Glutamatergic neuron (in vitro differentiated cells): Measurements from ENCODE around the gene SHMT2. TPM values are rescaled to one million over a fixed set of nuclear protein-coding genes. Genes with fewer than 3 reads are reported as not detected.

Experiments used
- DNase-seq: peaks from one replicate; pipeline ENCODE4 v3.0.0; 2022
- H3K27ac Mint-ChIP-seq: one replicate; pipeline ENCODE4 v1.8.0; 2020; ENCODE audit warnings: mild to moderate bottlenecking, mixed read lengths, inconsistent platforms; ENCODE audit not compliant: unreplicated experiment
- H3K27me3 Mint-ChIP-seq: one replicate; pipeline ENCODE4 v1.8.0; 2020; ENCODE audit warnings: mild to moderate bottlenecking, moderate library complexity, mixed read lengths, inconsistent platforms; ENCODE audit not compliant: unreplicated experiment
- H3K36me3 Mint-ChIP-seq: one replicate; pipeline ENCODE4 v1.8.0; 2020; ENCODE audit warnings: mild to moderate bottlenecking, mixed read lengths, inconsistent platforms; ENCODE audit not compliant: unreplicated experiment
- H3K4me1 Mint-ChIP-seq: one replicate; pipeline ENCODE4 v1.8.0; 2020; ENCODE audit warnings: mild to moderate bottlenecking, low read depth, mixed read lengths, inconsistent platforms; ENCODE audit not compliant: unreplicated experiment
- H3K4me3 Mint-ChIP-seq: one replicate; pipeline ENCODE4 v1.8.0; 2020; ENCODE audit warnings: mild to moderate bottlenecking, mixed read lengths, inconsistent platforms; ENCODE audit not compliant: unreplicated experiment
- H3K9me3 Mint-ChIP-seq: one replicate; pipeline ENCODE4 v1.8.0; 2020; ENCODE audit warnings: mild to moderate bottlenecking, moderate library complexity, mixed read lengths, inconsistent platforms; ENCODE audit not compliant: unreplicated experiment
- total RNA-seq: library from RNA; stranded (reverse); fragmentation: NEBNext Ultra II Directional; extraction: Animal tissue kit (Norgen Biotek cat#: 25700); gene quantifications from one replicate; pipeline ENCODE4 v1.2.1, GENCODE V29; 2021; ENCODE audit not compliant: unreplicated experiment
- TF ChIP-seq, protein P1 (sequence below): fragments of 200-600 bp; sonication (generic); IDR thresholded peaks from one replicate; pipeline ENCODE4 v1.5.0; 2021; ENCODE audit not compliant: partially characterized antibody, unreplicated experiment

The SHMT2 gene
- total RNA-seq, 1 donor from 2014 or later = 165 TPM

DNA sequence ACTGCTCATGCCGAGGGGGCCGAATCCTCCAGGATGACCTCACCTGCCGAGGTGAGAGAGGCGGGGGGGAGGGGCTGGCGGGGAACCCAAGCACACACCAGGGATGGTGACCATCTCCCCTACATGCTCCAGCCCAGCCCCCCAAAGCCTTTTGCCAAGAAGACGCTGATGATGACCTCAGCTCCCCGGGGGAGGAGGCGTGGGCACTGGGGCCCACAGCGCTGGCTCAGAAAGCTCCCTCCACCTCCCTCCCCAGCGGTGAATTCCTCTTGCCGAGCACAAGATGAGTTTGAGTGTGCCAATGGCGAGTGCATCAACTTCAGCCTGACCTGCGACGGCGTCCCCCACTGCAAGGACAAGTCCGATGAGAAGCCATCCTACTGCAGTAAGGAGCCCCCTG is 36.6 kb upstream of the SHMT2 start:
- no peak overlapping the region for H3K27ac Mint-ChIP-seq
- no peak for DNase-seq
- H3K4me1 Mint-ChIP-seq = peaks cover 3% of the 10 kb centered on the region
- peaks cover 9% of the 10 kb centered on the region for H3K36me3 Mint-ChIP-seq
- H3K9me3 Mint-ChIP-seq = peaks cover 6% of the 10 kb centered on the region
- H3K27me3 Mint-ChIP-seq = peaks cover 15% of the 10 kb centered on the region
- no peak overlapping the region for H3K4me3 Mint-ChIP-seq
- TF ChIP-seq, protein P1, sequence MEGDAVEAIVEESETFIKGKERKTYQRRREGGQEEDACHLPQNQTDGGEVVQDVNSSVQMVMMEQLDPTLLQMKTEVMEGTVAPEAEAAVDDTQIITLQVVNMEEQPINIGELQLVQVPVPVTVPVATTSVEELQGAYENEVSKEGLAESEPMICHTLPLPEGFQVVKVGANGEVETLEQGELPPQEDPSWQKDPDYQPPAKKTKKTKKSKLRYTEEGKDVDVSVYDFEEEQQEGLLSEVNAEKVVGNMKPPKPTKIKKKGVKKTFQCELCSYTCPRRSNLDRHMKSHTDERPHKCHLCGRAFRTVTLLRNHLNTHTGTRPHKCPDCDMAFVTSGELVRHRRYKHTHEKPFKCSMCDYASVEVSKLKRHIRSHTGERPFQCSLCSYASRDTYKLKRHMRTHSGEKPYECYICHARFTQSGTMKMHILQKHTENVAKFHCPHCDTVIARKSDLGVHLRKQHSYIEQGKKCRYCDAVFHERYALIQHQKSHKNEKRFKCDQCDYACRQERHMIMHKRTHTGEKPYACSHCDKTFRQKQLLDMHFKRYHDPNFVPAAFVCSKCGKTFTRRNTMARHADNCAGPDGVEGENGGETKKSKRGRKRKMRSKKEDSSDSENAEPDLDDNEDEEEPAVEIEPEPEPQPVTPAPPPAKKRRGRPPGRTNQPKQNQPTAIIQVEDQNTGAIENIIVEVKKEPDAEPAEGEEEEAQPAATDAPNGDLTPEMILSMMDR = no peak

DNA sequence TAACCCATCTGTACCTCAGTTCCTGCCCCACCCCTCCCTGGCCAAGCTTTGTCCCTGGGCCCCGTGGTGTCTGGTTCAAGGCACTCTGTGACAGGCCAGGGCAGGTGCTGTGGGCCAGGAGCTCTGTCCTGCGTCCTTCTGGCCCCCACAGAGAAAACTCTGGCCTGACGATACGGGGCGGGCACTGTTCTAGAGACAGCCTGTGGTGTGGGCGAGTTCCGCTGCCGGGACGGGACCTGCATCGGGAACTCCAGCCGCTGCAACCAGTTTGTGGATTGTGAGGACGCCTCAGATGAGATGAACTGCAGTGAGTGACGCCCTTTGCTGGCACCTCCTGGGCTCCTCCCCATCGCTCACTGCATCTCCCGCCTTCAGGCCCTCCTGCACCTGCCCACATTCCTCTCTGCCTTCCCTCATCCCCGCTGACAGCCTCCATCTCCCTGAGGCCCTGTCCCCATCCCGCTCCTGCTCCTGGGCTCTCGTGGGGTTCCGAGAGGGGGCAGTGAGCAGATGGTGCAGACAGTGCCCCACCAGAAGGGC is 35.7 kb upstream of the SHMT2 start:
- peaks cover 9% of the 10 kb centered on the region for H3K36me3 Mint-ChIP-seq
- no peak for DNase-seq
- no peak overlapping the region for H3K4me3 Mint-ChIP-seq
- peaks cover 6% of the 10 kb centered on the region for H3K9me3 Mint-ChIP-seq
- peaks cover 20% of the 10 kb centered on the region for H3K27me3 Mint-ChIP-seq
- TF ChIP-seq, protein P1 = no peak
- H3K27ac Mint-ChIP-seq = no peak overlapping the region
- peaks cover 3% of the 10 kb centered on the region for H3K4me1 Mint-ChIP-seq

DNA sequence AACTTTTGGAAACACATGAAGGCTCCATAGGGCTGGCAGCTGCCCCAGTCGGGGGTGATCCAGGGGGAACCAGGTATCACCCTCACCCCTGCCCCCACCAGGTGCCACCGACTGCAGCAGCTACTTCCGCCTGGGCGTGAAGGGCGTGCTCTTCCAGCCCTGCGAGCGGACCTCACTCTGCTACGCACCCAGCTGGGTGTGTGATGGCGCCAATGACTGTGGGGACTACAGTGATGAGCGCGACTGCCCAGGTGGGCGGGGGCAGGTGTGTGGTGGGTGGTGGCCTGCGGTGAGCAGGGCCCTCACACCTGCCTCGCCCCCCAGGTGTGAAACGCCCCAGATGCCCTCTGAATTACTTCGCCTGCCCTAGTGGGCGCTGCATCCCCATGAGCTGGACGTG is 35.3 kb upstream of the SHMT2 start:
- TF ChIP-seq, protein P1 = no peak
- peaks cover 6% of the 10 kb centered on the region for H3K9me3 Mint-ChIP-seq
- no peak overlapping the region for H3K27ac Mint-ChIP-seq
- H3K4me1 Mint-ChIP-seq = peaks cover 3% of the 10 kb centered on the region
- H3K4me3 Mint-ChIP-seq = no peak overlapping the region
- DNase-seq = no peak
- H3K36me3 Mint-ChIP-seq = peaks cover 9% of the 10 kb centered on the region
- H3K27me3 Mint-ChIP-seq = peaks cover 20% of the 10 kb centered on the region

DNA sequence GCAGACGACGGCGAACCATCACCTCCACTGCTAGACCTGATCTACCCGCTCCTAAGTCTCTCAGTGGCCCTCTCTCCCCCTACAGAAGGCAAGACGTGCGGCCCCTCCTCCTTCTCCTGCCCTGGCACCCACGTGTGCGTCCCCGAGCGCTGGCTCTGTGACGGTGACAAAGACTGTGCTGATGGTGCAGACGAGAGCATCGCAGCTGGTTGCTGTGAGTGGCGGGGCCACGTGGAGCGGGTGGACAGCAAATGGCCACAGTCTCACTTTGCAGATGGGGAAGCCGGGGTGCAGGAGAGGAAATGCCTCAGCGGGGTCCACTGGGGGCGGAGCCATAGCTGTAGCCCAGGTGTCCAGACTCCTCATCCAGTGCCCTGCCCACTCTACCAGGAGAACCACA is 34.3 kb upstream of the SHMT2 start:
- DNase-seq = no peak

More for the DNA sequence above, 34.3 kb upstream of the SHMT2 start:
- H3K9me3 Mint-ChIP-seq = peaks cover 6% of the 10 kb centered on the region
- no peak overlapping the region for H3K4me3 Mint-ChIP-seq
- TF ChIP-seq, protein P1 = no peak
- H3K27ac Mint-ChIP-seq = no peak overlapping the region
- H3K27me3 Mint-ChIP-seq = peaks cover 22% of the 10 kb centered on the region
- H3K36me3 Mint-ChIP-seq = peaks cover 9% of the 10 kb centered on the region
- peaks cover 3% of the 10 kb centered on the region for H3K4me1 Mint-ChIP-seq
